ENCODE data around the gene GMEB2.
A peak's percentile ranks its signal among the peaks of the same experiment; 100 is the strongest.
"Not testable (repeated sequence)": the region's sequence is repeated elsewhere in the genome, so short reads cannot be mapped to it uniquely, and the experiment has no call there.

The GMEB2 gene

GRCh38 chr20:63561624-63562396 lies 65.1 kb downstream of the GMEB2 start:
- DNase-seq (ENCODE audit: low read depth, low spot score): no peak

- no peak for DNase-seq (ENCODE audit: low read depth, low spot score)
Observed at GRCh38 chr20:63560856-63561609, 65.9 kb downstream of the GMEB2 start.

GRCh38 chr20:63560333-63560805 lies 66.5 kb downstream of the GMEB2 start:
- DNase-seq (ENCODE audit: low read depth, low spot score): no peak

GRCh38 chr20:63559485-63560332 lies 67.2 kb downstream of the GMEB2 start:
- DNase-seq (ENCODE audit: low read depth, low spot score): not testable (repeated sequence)

- no peak for DNase-seq (ENCODE audit: low read depth, low spot score)
Observed at GRCh38 chr20:63558804-63559484, 68.0 kb downstream of the GMEB2 start.

GRCh38 chr20:63557481-63557891 lies 69.4 kb downstream of the GMEB2 start:
- DNase-seq (ENCODE audit: low read depth, low spot score): no peak

- no peak for DNase-seq (ENCODE audit: low read depth, low spot score)
Observed at GRCh38 chr20:63556873-63557478, 69.9 kb downstream of the GMEB2 start.

GRCh38 chr20:63555661-63556381 lies 71.1 kb downstream of the GMEB2 start:
- no peak for DNase-seq (ENCODE audit: low read depth, low spot score)

- no peak for DNase-seq (ENCODE audit: low read depth, low spot score)
Observed at GRCh38 chr20:63554361-63555278, 72.3 kb downstream of the GMEB2 start.

GRCh38 chr20:63553933-63554290 lies 73.0 kb downstream of the GMEB2 start, which contains the start of gene FNDC11:
FNDC11 (plus strand) TSS chr20:63554159; CDS start chr20:63555664, 1,505 bp downstream.
- no peak for DNase-seq (ENCODE audit: low read depth, low spot score)

- DNase-seq (ENCODE audit: low read depth, low spot score): peak; percentile 82
Observed at GRCh38 chr20:63553251-63553932, 73.5 kb downstream of the GMEB2 start.

GRCh38 chr20:63552481-63553249 lies 74.2 kb downstream of the GMEB2 start:
- DNase-seq (ENCODE audit: low read depth, low spot score): peak; percentile 31

GRCh38 chr20:63551068-63551467 lies 75.8 kb downstream of the GMEB2 start:
- no peak for DNase-seq (ENCODE audit: low read depth, low spot score)

GRCh38 chr20:63549679-63550282 lies 77.1 kb downstream of the GMEB2 start:
- no peak for DNase-seq (ENCODE audit: low read depth, low spot score)

- no peak for DNase-seq (ENCODE audit: low read depth, low spot score)
Observed at GRCh38 chr20:63549019-63549418, 77.9 kb downstream of the GMEB2 start.

GRCh38 chr20:63548542-63548941 lies 78.4 kb downstream of the GMEB2 start:
- no peak for DNase-seq (ENCODE audit: low read depth, low spot score)
